Skeletal muscle satellite cell (primary cell): ENCODE data around the gene GRID2.

ENCODE experiments used
- H3K27me3 ChIP-seq: 2 replicates; pipeline ENCODE4 v1.7.0; 2013; ENCODE audit warnings: low read length; ENCODE audit not compliant: control insufficient read depth, insufficient read depth
- H3K36me3 ChIP-seq: 2 replicates; pipeline ENCODE4 v1.7.0; 2013; ENCODE audit warnings: mild to moderate bottlenecking, control low read depth, low read length; ENCODE audit not compliant: insufficient read depth
- H3K4me1 ChIP-seq: 2 replicates; pipeline ENCODE4 v1.7.0; 2013; ENCODE audit warnings: low read length; ENCODE audit not compliant: control insufficient read depth, insufficient read depth
- H3K4me2 ChIP-seq: 2 replicates; pipeline ENCODE4 v1.7.0; 2013; ENCODE audit warnings: mild to moderate bottlenecking, low read length
- H3K4me3 ChIP-seq: 2 replicates; pipeline ENCODE4 v1.7.0; 2013; ENCODE audit warnings: low read length
- H3K9ac ChIP-seq: 2 replicates; pipeline ENCODE4 v1.7.0; 2013; ENCODE audit warnings: mild to moderate bottlenecking, low read depth, low read length, moderate library complexity
- H3K9me3 ChIP-seq: replicated peaks from 2 replicates; pipeline ENCODE4 v1.7.0; 2013; ENCODE audit warnings: mild to moderate bottlenecking, control low read depth, low read length

The GRID2 gene

GRCh38 chr4:93760284-93760683 is 1456.5 kb downstream of the GRID2 start:
- H3K4me1 ChIP-seq: no peaks in the 10 kb centered on the region
- H3K9ac ChIP-seq: no peak overlapping the region
- no peak overlapping the region for H3K4me2 ChIP-seq
- no peaks in the 10 kb centered on the region for H3K9me3 ChIP-seq
- no peaks in the 10 kb centered on the region for H3K27me3 ChIP-seq
- no peak overlapping the region for H3K4me3 ChIP-seq
- H3K36me3 ChIP-seq: no peaks in the 10 kb centered on the region

DNA sequence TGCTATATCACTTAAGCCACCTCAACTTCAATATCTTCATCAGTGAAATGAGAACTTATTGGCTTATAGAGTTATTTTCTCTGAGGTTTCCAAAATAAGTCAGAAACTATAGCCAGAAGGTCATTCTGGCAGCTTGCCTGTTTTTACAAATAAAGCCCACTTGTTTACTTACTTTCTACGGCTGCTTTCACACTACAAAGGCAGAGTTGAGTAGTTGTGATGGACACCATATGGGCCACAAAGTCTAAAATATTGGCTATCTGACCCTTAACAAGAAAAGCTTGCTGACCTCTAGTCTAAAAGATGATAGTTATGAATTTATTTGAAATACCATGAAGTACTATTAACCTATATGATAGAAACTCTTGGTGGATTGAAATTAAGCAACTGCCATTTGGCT is 1457.5 kb downstream of the GRID2 start:
- H3K9ac ChIP-seq: no peak overlapping the region

GRCh38 chr4:93764639-93765246 is 1461.0 kb downstream of the GRID2 start:
- no peaks in the 10 kb centered on the region for H3K36me3 ChIP-seq
- no peak overlapping the region for H3K9ac ChIP-seq
- no peaks in the 10 kb centered on the region for H3K9me3 ChIP-seq
- H3K4me3 ChIP-seq: no peak overlapping the region
- H3K4me1 ChIP-seq: no peaks in the 10 kb centered on the region
- H3K27me3 ChIP-seq: no peaks in the 10 kb centered on the region
- H3K4me2 ChIP-seq: no peak overlapping the region

More for the DNA sequence above, 1457.5 kb downstream of the GRID2 start:
- H3K36me3 ChIP-seq: no peaks in the 10 kb centered on the region
- no peaks in the 10 kb centered on the region for H3K27me3 ChIP-seq
- H3K9me3 ChIP-seq: no peaks in the 10 kb centered on the region
- H3K4me1 ChIP-seq: no peaks in the 10 kb centered on the region
- no peak overlapping the region for H3K4me2 ChIP-seq
- H3K4me3 ChIP-seq: no peak overlapping the region

DNA sequence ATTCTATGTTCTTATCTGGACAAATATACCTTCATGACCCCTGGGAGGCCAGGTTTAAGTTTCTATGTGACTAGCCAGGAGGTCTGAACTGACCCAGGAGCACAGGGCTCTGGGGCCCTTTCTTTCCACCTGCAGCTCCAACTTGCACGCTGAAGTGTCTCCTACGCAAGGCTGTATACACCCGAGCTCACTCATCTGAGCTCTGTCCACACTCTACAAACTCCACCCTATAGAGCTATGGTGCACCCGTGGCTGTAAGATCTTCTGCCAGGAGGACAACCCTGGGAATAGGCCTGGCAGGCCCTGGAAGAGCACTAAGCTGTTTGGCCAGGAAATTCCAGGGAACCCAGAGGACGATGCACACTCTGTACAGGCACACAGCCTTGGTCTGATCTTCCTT is 1464.2 kb downstream of the GRID2 start:
- Histone ChIP-seq H3K9ac (no peak overlapping the region), H3K27me3 (no peaks in the 10 kb centered on the region), H3K36me3 (no peaks in the 10 kb centered on the region), H3K4me1 (no peaks in the 10 kb centered on the region), H3K4me3 (no peak overlapping the region), H3K9me3 (no peaks in the 10 kb centered on the region), H3K4me2 (no peak overlapping the region)

- Histone ChIP-seq H3K4me1 (no peaks in the 10 kb centered on the region), H3K36me3 (no peaks in the 10 kb centered on the region), H3K4me3 (no peak overlapping the region), H3K4me2 (no peak overlapping the region), H3K9ac (no peak overlapping the region), H3K9me3 (no peaks in the 10 kb centered on the region), H3K27me3 (no peaks in the 10 kb centered on the region)
These were observed 1466.4 kb downstream of the GRID2 start for GRCh38 chr4:93770201-93770600.

GRCh38 chr4:93771640-93772411 is 1468.1 kb downstream of the GRID2 start:
- Histone ChIP-seq H3K4me2 (no peak overlapping the region), H3K27me3 (no peaks in the 10 kb centered on the region), H3K9ac (no peak overlapping the region), H3K9me3 (no peaks in the 10 kb centered on the region), H3K36me3 (no peaks in the 10 kb centered on the region), H3K4me3 (no peak overlapping the region), H3K4me1 (no peaks in the 10 kb centered on the region)

GRCh38 chr4:93772858-93773257 is 1469.1 kb downstream of the GRID2 start:
- no peak overlapping the region for H3K9ac ChIP-seq
- H3K4me1 ChIP-seq: no peaks in the 10 kb centered on the region
- no peaks in the 10 kb centered on the region for H3K27me3 ChIP-seq
- no peaks in the 10 kb centered on the region for H3K9me3 ChIP-seq
- H3K36me3 ChIP-seq: no peaks in the 10 kb centered on the region
- no peak overlapping the region for H3K4me3 ChIP-seq
- H3K4me2 ChIP-seq: no peak overlapping the region

- Histone ChIP-seq H3K36me3 (no peaks in the 10 kb centered on the region), H3K9me3 (no peaks in the 10 kb centered on the region), H3K4me1 (no peaks in the 10 kb centered on the region), H3K27me3 (no peaks in the 10 kb centered on the region), H3K9ac (no peak overlapping the region), H3K4me2 (no peak overlapping the region), H3K4me3 (no peak overlapping the region)
These were observed 1471.8 kb downstream of the GRID2 start for GRCh38 chr4:93775551-93775950.

DNA sequence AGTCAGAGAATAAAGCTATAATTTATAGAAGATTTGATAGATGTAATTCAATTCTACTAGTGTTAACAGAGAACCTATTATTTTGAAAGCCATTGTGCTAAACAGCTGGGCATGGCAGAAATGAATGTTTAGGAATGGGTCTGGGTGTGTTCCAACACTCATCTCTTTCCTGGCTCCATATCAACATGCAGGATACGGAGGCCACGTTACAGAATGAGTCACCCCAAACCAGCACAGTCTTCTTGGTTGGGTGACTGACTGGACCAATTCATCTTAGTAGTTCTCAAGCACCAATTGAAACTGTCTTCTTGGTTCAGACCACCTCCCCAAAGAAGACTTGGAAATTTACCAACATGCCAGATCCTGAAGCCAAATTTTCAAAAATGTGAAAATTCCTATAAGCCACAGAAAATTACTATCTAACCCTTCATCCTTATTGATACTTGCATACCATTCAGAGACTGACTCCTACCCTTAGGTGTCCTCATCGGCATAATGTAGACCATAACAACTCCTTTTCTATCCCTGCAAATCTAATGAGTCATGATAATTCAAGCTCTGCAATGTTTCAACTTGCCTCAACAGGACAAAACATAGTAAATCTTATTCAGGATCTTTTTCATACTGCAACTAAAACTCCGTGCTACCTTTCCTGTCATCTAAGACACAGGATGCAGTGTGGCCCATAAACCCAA is 1472.8 kb downstream of the GRID2 start:
- Histone ChIP-seq H3K9ac (no peak overlapping the region), H3K9me3 (no peaks in the 10 kb centered on the region), H3K27me3 (no peaks in the 10 kb centered on the region), H3K4me3 (no peak overlapping the region), H3K4me2 (no peak overlapping the region), H3K36me3 (no peaks in the 10 kb centered on the region), H3K4me1 (no peaks in the 10 kb centered on the region)

GRCh38 chr4:93777081-93777460 is 1473.3 kb downstream of the GRID2 start:
- no peaks in the 10 kb centered on the region for H3K9me3 ChIP-seq
- no peak overlapping the region for H3K4me3 ChIP-seq
- no peaks in the 10 kb centered on the region for H3K4me1 ChIP-seq
- H3K9ac ChIP-seq: no peak overlapping the region
- no peak overlapping the region for H3K4me2 ChIP-seq
- H3K27me3 ChIP-seq: no peaks in the 10 kb centered on the region
- no peaks in the 10 kb centered on the region for H3K36me3 ChIP-seq

- H3K9me3 ChIP-seq: no peaks in the 10 kb centered on the region
- no peaks in the 10 kb centered on the region for H3K36me3 ChIP-seq
- H3K4me2 ChIP-seq: no peak overlapping the region
- no peaks in the 10 kb centered on the region for H3K4me1 ChIP-seq
- H3K27me3 ChIP-seq: no peaks in the 10 kb centered on the region
- H3K4me3 ChIP-seq: no peak overlapping the region
- H3K9ac ChIP-seq: no peak overlapping the region
These were observed 1475.5 kb downstream of the GRID2 start for GRCh38 chr4:93779228-93779627.
